Left renal pelvis (tissue), 4 donors: ENCODE results near the gene ARMC9. TPM values are rescaled to one million over a fixed set of nuclear protein-coding genes. Genes with fewer than 3 reads are reported as not detected.
"Not testable (repeated sequence)": the region's sequence is repeated elsewhere in the genome, so short reads cannot be mapped to it uniquely, and the experiment has no call there.

Source experiments
- DNase-seq, 4 donors: peaks; one replicate each; pipeline ENCODE4 v3.0.0-alpha.2; 2013; ENCODE audit warnings: low read depth in 4 of 4, low spot score in 3 of 4
- polyA plus RNA-seq, 4 donors: library from polyadenylated mRNA; unstranded; fragments of 120-200 nt; gene quantifications; one replicate each; pipeline ENCODE4 v1.2.1, GENCODE V29; 2013; ENCODE audit not compliant: insufficient read length in 4 of 4

ARMC9 gene
- polyA plus RNA-seq, 4 donors, result 24.6 to 30.1 (median 27.1) TPM

DNA sequence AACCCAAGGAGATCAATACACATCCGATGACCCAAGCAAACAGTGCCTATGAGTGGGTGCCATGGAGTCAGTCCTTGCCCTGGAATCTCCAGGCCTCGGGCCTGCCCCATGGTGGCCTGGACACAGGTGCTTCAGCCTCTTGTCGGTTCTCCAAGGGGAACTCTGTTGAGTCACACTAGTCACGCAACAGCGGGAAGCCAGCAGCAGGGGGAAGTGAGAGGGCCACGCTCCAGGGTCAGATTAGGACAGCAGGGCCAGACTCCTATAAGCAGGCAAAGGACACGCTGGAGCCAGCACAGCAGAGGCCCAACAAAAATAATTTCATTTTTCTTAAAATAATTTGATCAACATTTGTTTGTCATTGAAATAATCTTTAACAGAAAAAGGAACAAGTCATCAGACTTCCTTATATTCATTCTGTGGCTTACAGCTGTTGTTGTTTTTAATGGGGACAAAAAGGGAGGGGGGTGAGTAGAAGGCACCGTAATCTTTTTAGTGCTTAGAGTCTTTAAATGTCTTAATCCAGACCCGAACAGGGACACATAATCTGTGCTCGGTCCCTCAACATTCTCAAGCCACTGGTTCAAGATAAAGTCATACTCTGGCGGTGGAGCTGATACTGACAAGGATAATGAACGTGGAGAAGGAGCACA lies 16.4 kb upstream of the ARMC9 start:
- no peak for DNase-seq

DNA sequence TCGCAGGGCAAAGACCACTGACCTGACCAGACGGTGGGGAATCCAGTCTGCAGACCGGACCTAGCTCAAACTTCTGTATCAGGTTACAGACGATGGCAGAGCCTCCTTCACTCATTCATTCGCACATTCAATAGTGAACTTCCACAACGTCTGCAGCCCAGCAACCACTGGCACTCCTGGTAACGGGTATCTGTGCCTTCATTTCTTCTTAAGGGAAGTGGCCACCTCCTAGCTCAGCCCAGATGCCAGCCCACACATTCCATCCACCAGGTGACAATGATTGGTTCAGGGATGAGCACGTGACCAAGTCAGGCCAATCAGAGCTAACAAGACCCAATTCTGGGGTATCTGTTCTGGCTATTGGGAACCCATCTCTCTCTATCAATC lies 15.9 kb upstream of the ARMC9 start:
- DNase-seq, result no peak

DNA sequence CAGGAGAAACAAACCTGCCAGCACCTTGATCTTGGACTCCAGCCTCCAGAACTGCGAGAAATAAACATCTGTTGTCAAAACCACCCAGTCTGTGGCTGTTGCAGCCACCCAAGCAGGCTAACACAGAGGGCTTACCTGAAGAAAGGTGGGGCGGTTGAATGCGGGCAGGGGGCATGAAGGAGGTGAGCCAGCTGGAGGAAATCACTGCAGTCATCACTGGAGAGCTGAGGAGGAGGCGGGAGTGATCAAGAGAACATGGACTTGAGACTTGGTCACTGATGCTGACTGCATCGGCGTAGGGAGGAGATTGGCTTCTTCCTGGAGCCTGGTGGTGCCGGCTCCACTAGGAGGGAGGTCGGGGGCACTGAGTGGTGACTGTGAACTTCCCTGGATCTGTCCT lies 14.6 kb upstream of the ARMC9 start:
- no peak for DNase-seq

DNA sequence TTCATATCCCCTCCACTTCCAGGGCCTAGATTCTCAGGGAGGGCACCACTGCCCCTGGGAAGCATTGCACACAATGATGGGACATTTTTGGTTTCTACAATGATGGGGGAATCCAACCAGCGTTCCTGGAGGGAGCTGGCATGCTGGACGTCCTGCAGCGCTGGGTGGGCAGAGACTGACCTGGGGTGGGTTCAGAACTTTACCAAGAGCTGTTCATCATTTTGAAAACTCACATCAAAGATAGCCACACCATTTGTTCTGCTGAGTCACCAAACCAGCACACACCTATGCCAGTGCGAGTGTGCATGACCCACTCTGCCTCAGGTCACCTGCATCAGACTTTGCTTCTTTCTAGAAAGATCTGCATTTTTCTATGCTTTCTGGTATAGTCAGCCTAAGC lies 14.1 kb upstream of the ARMC9 start:
- DNase-seq, result no peak

DNA sequence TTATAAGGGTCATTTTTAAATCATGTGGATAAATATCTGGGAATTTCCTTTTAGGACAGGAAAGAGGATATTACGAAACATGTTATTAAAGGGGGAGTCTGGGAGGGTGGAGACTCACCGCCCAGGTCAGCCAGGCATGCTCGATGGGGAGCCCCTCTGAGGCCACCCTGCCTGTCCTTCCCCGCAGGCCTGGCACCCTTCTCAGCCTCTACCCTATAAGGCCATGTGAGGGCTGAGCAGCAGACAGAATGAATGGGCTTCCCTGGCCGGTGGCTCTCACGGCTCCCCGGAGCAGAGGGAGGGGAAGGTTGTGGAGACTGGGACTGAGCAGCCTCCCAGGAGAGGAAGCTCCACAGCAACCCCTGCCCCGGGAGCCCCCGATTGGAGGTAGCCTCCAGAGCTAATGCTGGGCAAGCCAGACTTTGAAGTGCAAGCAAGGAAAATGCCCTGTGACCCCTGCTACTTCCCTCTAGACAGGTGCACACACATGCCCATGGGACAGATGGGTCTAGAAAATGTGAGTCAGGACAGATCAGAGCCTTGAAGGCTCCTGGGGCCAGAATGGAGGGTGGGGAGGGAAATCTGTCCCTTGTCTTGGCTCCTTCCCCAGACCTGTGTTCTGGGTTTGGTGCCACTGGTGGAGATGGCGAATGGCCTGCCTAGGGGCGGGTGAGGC lies 13.2 kb upstream of the ARMC9 start:
- no peak for DNase-seq

DNA sequence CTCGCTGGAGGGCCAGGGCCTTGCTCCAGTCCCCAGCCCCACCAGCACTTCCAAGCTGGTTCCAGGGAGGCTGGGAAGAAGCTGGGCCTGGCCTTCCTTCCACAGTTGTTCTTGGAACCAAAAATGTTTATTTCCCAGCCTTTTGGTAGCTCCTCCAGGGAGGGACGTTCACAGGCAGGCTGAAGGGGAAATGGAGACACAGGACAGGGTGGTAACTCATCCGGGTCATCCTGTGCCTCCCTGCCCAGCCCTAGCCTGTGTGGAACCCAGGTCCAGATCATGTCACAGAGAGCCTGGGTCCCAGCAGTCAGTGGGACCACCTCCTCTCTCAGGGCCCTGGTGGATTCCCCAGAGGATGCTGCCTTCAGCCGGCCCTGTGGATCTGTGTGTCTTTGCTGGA lies 12.5 kb upstream of the ARMC9 start:
- DNase-seq, result no peak

DNA sequence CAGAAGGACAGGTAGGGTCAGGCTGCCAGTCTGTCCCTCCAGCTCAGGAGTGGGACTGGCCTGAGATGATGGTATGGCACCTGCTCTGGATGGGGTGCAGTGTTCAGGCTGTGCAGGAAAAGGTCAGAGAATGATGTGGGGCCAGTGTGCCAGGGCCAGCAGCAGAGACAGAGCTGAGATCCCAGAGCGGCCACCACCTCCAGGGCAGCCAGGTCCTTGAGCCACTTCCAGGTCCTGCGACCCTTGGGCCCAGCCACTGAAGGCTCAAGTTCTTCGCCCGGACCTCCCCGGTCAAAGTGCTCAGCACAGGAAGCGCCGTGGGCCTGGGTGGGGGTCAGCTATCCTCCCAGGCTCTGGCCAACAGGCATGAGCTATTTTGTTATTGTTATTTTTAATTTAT lies 12.1 kb upstream of the ARMC9 start:
- no peak for DNase-seq

DNA sequence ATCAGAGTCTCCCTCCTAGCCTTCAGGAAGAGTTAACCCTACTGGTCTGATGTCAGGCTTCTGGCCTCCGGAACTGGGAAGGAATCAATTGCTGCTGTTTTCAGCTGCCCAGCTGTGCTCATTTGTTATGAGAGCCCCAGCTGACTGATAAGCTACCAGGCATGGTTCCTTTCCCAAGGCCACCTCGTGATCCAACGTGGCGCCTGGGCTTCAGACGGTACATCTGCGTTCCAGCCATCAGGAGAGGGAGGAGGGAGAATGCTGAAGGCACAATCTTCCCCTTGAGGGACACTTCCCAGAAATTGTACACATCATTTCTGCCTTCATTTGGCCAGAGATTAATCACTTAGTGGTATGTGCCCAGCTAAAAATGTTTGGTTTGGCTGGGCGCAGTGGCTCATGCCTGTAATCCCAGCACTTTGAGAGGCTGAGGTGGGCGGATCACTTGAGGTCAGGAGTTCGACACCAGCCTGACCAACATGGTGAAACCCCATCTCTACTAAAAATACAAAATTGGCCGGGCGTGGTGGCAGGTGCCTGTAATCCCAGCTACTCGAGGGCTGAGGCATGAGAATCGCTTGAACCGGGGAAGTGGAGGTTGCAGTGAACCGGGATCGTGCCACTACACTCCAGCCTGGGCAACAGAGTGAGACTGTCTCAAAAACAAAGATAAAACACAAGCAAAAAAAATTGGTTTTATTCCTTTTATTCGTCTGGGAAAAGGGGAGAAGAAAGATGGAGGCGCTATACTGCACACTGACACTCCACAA lies 10.5 kb upstream of the ARMC9 start:
- no peak for DNase-seq

DNA sequence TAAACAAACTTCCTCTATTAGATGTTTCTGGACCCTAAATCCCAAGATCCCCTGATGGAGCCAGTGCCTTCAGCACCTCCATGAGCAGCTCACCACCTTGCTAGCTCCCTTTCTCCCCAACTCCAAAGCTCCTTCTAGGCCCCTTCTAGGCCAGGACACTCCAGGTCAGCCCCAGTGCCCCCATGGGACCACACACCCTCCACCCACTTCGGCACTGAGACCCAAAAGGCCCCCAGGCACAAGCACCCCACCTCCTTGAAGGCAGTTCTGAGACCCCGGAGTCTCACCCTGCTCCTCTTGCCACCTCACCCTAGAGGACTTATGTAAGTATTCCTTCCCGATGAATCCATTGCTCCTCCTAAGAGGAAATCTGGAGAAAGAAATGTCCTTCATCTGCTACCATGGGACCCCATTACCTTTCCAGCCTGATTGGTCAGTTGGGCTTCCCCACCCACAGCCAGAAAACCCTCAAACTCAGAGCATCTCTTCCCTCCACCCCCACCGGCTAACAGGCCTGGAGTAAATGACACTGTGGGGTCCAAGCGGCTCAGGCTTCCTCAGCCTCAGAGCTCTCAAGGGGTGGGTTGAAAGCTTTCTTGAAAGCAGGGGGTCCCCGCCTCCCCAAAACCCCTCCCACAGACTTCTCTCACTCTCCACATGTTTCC lies 9.8 kb upstream of the ARMC9 start:
- no peak for DNase-seq

DNA sequence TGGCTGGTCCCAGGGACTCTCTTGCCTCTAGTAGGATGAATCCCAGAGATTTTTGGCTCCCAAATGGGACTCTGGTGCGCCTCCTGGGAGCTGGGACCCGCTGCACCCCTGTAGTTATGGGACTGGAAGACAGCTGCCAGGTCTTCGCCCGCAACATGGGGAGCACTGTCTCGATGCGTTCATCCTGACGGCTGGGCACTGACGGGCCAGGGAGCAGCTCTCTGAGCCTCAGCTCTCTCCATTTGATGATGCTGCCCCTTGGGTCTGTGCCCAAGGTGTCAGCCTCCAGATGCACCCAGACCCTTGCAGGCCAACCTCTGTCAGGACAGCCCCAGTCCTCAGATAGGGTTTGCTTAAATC lies 9.3 kb upstream of the ARMC9 start:
- DNase-seq, result no peak

DNA sequence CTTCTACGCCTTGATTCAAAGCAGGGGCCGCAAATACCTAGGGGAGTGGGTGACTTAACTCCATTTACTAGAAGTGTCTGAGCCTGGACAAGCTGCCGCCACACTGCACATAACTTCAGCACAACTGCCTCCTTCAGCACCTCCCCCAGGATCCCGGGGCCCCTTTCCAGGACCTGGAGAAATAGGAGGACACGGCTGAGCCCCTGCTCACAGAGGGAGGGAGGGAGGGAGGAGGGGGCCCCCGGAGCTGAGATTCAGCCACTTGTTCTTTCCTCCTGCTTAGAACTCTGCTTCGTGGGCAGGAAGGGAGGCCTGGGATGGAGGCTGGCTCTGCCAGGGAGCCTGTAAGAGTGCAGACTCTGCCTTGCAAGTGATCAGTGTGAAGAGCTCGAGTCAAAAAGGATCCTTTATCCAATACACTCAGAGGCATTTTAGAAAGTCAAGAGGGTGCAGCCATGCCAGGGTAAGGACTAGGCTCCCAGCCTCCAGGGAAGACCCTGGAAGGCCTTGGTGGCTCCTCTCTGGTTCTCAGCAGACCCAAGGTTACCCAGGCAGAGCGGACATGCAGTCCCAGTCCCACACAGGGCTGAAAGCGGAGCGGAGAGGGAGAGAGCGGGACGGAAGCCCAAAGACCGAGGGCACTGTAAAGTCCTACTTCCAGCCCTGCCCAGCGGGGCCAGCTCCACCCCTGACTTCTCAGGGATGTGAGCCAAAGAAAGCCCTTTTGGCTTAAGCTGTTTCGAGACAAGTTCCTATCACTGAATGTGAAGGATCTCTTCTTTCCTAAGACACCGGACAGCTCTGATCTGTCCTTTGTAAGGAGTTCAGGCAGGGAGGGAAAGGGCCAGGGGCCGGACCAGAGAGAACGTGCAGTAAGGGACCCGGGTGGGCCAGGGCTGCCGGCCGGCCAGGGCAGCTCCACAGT lies 8.6 kb upstream of the ARMC9 start:
- DNase-seq, result no peak

DNA sequence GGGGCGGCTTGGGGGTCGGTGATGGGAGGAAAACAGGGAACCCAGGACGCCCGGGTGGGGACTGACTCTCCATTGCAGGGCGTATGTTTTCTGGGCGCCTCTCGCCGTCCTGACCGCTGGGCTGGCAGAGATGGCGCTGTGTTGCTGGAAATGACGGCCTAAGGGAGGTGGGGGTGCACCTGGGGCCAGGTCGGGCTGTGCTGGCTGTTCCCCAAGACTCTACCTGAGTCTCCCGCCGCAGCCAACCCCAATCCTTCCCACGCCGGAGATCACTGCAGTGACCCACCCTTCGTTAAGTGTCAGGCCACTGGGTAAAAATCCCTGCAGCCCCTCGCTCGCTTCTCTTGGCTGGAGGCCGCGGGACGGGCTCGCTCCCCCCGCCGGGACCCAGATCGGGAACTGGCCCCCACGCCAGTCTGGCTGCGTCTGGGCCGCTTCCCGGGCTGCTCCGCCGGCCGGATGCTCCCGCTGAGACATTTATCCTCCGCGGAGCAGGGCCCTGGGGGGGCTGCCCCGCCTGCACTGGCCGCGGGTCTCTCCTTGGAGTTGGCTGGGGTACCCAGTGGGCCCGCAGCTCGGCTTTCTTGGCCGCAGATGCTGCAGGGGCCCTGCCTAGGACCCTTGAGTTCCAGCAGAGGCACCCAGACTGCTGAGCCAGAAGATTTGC lies 7.8 kb upstream of the ARMC9 start:
- peak in 2 of 4 donors; percentile 29 to 41 for DNase-seq

DNA sequence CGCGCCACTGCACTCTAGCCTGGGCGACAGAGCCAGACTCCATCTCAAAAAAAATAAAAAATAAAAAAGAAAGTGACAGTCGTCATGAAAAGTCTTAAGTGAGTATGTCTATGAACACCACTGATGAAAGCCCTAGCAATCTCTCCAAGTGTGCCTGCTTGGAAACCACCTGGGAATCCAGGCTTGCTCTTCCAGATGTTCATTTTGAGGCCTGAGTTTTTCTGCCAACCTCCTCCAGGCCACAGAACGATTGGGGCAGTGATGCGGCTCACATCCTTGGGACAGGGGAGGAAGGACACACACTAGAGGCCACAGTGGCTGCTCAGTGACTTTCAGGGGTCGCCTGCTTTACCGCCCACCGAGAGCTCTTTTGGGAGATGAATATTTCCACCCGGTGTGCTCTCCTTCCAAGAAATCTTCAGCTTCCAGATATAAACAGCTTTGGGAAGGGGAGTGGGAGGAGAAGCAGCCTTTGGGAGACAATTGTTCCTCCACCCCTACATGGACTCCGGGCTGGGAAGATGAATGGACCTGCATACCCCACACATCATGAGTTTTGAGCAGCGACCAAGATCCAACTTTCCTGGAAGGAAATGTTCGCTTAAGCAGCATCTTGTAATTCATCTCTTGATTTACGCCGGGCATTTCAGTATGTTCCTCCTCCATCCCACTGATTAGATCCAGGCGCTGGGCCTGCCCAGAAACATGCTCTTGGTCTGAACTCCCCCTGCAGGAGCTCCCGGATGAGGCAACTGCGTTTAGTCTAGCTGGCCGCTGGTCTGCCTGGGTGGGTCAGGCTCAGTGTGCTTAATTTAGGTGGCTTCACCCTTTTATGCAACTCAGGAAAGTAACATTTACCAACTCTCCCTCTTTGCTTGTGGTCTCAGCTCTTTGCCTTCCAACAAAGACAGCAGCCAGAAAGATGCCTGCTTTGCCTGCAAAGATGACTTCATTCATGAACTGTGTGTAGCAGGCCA lies 6.2 kb upstream of the ARMC9 start:
- peak; percentile 73 to 84 (median 76) for DNase-seq

DNA sequence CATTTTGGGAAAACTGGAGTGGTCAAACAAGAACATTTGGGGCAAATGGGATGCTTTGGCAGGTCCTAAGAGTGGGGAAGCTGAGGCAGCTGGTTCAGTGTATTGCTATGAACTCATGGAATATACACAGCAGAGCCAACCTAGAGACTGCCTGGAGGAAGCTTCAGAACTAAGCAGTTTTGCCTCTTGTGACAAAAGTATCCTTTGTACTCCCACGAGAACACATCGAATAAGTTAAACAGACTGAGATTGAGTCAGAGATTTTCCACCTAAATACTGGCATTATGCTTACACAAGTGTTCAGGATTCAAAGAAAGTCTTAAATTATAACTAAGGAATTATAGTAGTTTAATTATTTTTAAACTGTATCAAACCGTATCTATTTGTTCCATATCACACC lies 5.2 kb upstream of the ARMC9 start:
- DNase-seq, result no peak

DNA sequence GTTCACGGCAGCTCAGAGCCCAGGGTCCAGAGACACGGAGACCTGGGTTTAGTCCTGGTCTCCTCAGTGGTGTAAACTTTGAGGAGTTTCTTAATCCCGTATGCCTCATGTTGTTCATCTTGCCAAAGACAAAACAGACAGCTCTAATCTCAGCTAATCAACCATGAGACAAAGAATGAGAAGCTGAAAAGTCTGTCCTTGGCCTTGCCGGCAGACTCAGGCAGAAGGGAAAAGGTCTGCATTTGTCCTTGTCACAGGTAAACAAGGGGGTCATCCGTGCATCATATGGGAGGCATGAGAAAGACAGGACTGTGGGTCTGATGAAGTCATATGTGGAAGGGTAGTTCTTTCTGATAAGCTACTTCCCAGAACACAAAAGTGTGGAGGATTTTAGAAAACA lies 1.8 kb upstream of the ARMC9 start:
- no peak for DNase-seq

DNA sequence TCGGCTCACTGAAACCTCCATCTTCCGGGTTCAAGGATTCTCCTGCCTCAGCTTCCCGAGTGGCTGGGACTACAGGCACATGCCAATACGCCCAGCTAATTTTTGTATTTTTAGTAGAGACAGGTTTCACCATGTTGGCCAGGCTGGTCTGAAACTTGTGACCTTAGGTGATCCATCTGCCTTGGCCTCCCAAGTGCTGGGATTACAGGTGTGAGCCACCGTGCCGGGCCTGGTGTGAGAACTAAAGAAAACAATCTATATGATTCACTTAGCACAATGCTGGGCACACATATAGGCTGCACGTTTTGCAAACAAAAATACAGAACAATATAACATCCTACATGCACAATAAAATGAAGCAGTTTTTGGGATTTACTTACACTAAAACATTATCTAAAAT lies 1.2 kb upstream of the ARMC9 start:
- DNase-seq, result not testable (repeated sequence)

DNA sequence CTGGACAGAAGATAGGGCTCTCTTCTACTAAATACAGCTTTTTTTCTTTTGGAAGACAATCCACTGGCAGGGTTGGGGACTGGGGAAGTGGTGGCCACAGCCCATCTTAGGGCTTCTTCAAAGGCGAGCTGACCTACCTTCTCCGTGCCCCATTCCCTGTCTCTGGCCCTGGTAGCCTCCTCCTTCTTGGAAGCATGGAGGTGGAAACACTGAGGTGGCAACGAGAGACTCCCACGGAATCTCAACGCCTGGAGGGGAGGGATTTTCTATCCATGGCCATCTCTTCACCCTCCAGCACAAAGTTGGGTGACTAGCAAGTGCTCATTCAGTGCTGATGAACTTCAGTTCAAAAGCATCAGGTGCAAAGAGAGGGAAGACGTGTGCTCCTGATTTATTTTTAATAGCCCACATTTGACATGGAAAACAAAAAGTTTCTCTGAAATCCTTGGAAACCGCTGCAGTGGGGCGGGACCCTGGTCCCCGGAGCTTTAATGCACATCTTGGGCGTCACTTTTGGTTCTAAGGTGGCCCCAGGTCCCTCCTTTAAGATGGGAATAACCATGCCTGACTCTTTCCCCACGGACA lies 633 bp upstream of the ARMC9 start:
- DNase-seq, result no peak

DNA sequence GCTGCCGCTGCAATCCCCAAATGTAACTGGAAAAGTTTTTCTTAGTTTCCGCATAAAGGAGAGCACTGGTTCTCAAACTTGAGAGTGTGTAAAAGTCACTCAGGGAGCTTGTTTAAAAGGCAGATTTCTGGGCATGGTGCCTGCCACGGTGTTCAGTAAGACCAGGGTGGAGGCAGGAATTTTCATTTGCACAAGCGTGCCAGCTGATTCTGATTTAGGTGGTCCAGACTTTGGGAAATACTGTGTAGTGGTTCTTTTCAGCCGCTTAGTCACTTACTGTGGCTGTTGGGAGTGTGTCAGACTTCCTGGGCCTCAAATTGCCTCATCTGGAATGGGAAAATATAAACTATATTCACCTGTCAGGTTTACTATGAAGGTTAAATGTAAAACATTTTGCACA lies 788 bp downstream of the ARMC9 start:
- no peak for DNase-seq
